Sigmoid colon (tissue), 4 donors: ENCODE measurements around the gene UBXN7.

Experiments
- POLR2AphosphoS5 ChIP-seq, 4 donors: sonication (generic); formaldehyde crosslinking; IDR thresholded peaks; one replicate each; pipeline ENCODE4 v1.6.1; 2017; ENCODE audit warnings: antibody characterized with exemption in 4 of 4
- TF ChIP-seq, protein P1 (sequence below), 4 experiments: fragments of 450-650 bp in 3 of 4; fragments of 200-600 bp in 1 of 4; IDR thresholded peaks; one replicate each; pipeline ENCODE4 v1.5.1; 2016 to 2019; ENCODE audit warnings: antibody characterized with exemption in 4 of 4, mild to moderate bottlenecking in 3 of 4, moderate library complexity in 2 of 4

DNA sequence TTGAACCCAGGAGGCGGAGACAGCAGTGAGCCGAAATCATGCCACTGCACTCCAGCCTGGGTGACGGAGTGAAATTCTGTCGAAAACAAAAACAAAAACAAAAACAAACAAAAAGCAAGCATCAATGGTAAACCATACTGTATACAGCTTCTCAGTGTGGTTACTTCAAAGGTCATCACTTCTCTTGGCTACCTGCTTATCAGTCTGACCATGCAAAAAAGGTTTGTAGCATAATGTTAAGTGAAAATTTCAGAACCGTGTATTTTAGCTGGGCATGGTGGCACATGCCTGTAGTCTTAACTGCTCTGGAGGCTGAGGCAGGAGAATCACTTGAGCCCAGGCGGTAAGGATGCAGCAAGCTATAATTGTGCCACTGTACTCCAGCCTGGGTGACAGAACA, 4.2 kb downstream of the UBXN7 start:
- TF ChIP-seq, protein P1, sequence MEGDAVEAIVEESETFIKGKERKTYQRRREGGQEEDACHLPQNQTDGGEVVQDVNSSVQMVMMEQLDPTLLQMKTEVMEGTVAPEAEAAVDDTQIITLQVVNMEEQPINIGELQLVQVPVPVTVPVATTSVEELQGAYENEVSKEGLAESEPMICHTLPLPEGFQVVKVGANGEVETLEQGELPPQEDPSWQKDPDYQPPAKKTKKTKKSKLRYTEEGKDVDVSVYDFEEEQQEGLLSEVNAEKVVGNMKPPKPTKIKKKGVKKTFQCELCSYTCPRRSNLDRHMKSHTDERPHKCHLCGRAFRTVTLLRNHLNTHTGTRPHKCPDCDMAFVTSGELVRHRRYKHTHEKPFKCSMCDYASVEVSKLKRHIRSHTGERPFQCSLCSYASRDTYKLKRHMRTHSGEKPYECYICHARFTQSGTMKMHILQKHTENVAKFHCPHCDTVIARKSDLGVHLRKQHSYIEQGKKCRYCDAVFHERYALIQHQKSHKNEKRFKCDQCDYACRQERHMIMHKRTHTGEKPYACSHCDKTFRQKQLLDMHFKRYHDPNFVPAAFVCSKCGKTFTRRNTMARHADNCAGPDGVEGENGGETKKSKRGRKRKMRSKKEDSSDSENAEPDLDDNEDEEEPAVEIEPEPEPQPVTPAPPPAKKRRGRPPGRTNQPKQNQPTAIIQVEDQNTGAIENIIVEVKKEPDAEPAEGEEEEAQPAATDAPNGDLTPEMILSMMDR (IDR thresholded peaks at IDR 0.05): no peak
- no peak for TF ChIP-seq POLR2AphosphoS5 (IDR thresholded peaks at IDR 0.05)
